ENCODE measurements around the gene ZNF697.
"Not testable (repeated sequence)": the region's sequence is repeated elsewhere in the genome, so short reads cannot be mapped to it uniquely, and the experiment has no call there.

DNA sequence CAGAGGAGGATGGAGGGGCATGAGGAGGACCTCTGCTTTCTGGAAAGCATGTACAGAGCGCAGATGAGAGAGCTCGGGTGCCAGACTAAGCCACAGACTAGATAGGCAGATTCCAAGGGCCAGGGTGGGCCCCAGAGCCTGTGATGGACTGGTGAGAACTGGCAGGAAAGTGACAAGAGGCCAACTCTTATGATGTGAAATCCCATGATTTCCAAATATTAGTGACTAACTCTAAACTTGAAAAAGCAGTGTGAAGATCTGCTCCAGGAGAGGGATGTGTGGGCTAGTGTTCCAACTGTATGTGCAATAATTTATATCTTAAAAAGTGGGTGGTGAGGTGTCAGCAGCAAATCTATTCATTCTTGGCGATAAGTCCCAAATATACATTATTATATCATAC is 67.0 kb downstream of the ZNF697 start:
- not testable (repeated sequence) for TF ChIP-seq EP300 (IDR thresholded peaks at IDR 0.05; ENCODE audit: low read depth); POLR2A (IDR thresholded peaks at IDR 0.05)
- TF ChIP-seq, protein P1, sequence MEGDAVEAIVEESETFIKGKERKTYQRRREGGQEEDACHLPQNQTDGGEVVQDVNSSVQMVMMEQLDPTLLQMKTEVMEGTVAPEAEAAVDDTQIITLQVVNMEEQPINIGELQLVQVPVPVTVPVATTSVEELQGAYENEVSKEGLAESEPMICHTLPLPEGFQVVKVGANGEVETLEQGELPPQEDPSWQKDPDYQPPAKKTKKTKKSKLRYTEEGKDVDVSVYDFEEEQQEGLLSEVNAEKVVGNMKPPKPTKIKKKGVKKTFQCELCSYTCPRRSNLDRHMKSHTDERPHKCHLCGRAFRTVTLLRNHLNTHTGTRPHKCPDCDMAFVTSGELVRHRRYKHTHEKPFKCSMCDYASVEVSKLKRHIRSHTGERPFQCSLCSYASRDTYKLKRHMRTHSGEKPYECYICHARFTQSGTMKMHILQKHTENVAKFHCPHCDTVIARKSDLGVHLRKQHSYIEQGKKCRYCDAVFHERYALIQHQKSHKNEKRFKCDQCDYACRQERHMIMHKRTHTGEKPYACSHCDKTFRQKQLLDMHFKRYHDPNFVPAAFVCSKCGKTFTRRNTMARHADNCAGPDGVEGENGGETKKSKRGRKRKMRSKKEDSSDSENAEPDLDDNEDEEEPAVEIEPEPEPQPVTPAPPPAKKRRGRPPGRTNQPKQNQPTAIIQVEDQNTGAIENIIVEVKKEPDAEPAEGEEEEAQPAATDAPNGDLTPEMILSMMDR (IDR thresholded peaks at IDR 0.05) = not testable (repeated sequence)

Measured in transverse colon (tissue), 3 donors.